Measurements from ENCODE around the gene TRPV2. TPM values are rescaled to one million over a fixed set of nuclear protein-coding genes. Genes with fewer than 3 reads are reported as not detected.

The TRPV2 gene
- total and polyA plus RNA-seq, 2 of the 4 experiments (the other 2 are of a cell fraction): 30.8 to 32.8 TPM

GRCh38 chr17:16428098-16428882, 12.9 kb downstream of the TRPV2 start:
- no peaks in the 10 kb centered on the region for H3K9me3 ChIP-seq (ENCODE audit: control insufficient read depth, insufficient read depth, low read length)
- peaks cover 6% of the 10 kb centered on the region for H3K4me1 ChIP-seq (ENCODE audit: control insufficient read depth, insufficient read depth, low read length)
- ChIA-PET CTCF (interaction anchor here (1.8 to 2.1 kb wide), 2 partner anchors 9 to 10 kb away, joined by 4 to 5 read pairs; no protein-coding TSS in a partner anchor), POLR2A (ENCODE audit: unreplicated experiment) (interaction anchor here (1.0 kb wide), 1 partner anchor 10 kb away, joined by 3 read pairs; no protein-coding TSS in a partner anchor)
- peak overlapping the region; percentile 77; the same call in 1 of the 2 replicates for H2BK20ac ChIP-seq (ENCODE audit: low read depth, low read length)
- BruUV-seq (replicated peaks): no TSS peak
- dilution Hi-C loops (cut with HindIII; ENCODE audit: low sequenced_read_pairs, unreplicated experiment): no loop called here
- H4K8ac ChIP-seq (ENCODE audit: low read depth in 2 of 2, low read length in 2 of 2): peak overlapping the region; percentile 27 to 97
- H4K91ac ChIP-seq (ENCODE audit: insufficient read depth, low read depth, low read length): peak overlapping the region; percentile 88
- peaks cover 6% of the 10 kb centered on the region; the same call in 1 of the 2 replicates for H3K9me1 ChIP-seq (ENCODE audit: insufficient read depth, low read length)
- H3K79me1 ChIP-seq (ENCODE audit: low read depth in 1 of 2, low read length in 2 of 2): peaks cover 0 to 24% of the 10 kb centered on the region in 2 experiments; a peak in 2 of 4 replicates
- 0% methylated on average over 1 of the region's 15 CpGs; no CpG with 5 or more reads in 1 of the 2 experiments for WGBS, 2 experiments (ENCODE audit: extremely low coverage in 2 of 2, insufficient read length in 1 of 2)
- H2BK120ac ChIP-seq (ENCODE audit: low read depth, low read length): peak overlapping the region; percentile 84
- ATAC-seq (ENCODE audit: low read depth) (peak; percentile 89), DNase-seq (peak; percentile 59)
- H3K23ac ChIP-seq (ENCODE audit: low read depth, low read length): no peak overlapping the region
- peak overlapping the region; percentile 79 for H2AK9ac ChIP-seq (replicated peaks; ENCODE audit: low read depth, low read length, poor library complexity)
- H3K18ac ChIP-seq (ENCODE audit: low read depth, low read length): 0 out of 2 replicates have a peak overlapping the region, but pooled peaks have one; percentile 50
- no peak overlapping the region for H3K4me3 ChIP-seq (ENCODE audit: insufficient read depth, low read depth, low read length)
- peak overlapping the region; percentile 51 for H2AK5ac ChIP-seq (ENCODE audit: low read depth, low read length)
- H3K27ac ChIP-seq (ENCODE audit: insufficient read depth, low read length): peak overlapping the region; percentile 24; the same call in 1 of the 2 replicates
- H3K4me2 ChIP-seq (ENCODE audit: low read depth, low read length): no peak overlapping the region
- peak overlapping the region; percentile 91 for H3K4ac ChIP-seq (ENCODE audit: low read depth, low read length)
- H4K5ac ChIP-seq (ENCODE audit: low read depth, low read length): peak overlapping the region; percentile 78
- H3K56ac ChIP-seq (ENCODE audit: extremely low read depth, insufficient read depth, low read length): no peak overlapping the region
- intact Hi-C loops (cut with micrococcal nuclease): no loop called here
- H3K9ac ChIP-seq (ENCODE audit: low read depth, low read length): no peak overlapping the region
- in situ Hi-C loops (cut with MboI; ENCODE audit: low sequenced_read_pairs): no loop called here
- H4K20me1 ChIP-seq (ENCODE audit: insufficient read depth, low read length): no peaks in the 10 kb centered on the region; the same call in 1 of the 2 replicates
- H3K27me3 ChIP-seq (ENCODE audit: control insufficient read depth, insufficient read depth, low read length): no peaks in the 10 kb centered on the region
- peak overlapping the region; percentile 20 for H2BK5ac ChIP-seq (ENCODE audit: low read depth, low read length, poor library complexity, severe bottlenecking)
- H2BK15ac ChIP-seq (ENCODE audit: low read depth, low read length): peak overlapping the region; percentile 91; the same call in 2 of the 3 replicates
- no peak overlapping the region; the same call in 1 of the 2 replicates for H3K14ac ChIP-seq (replicated peaks; ENCODE audit: low read depth, low read length)
- H2AFZ ChIP-seq (replicated peaks; ENCODE audit: low read length, poor library complexity): peak overlapping the region; percentile 90
- peak; percentile 57; the same call in 1 of the 2 replicates for TF ChIP-seq USF2 (IDR thresholded peaks at IDR 0.05; ENCODE audit: low read depth, low read length)
- TF ChIP-seq MXI1 (IDR thresholded peaks at IDR 0.05; ENCODE audit: borderline replicate concordance, low read depth, low read length): peak; percentile 45
- TF ChIP-seq, protein P1, sequence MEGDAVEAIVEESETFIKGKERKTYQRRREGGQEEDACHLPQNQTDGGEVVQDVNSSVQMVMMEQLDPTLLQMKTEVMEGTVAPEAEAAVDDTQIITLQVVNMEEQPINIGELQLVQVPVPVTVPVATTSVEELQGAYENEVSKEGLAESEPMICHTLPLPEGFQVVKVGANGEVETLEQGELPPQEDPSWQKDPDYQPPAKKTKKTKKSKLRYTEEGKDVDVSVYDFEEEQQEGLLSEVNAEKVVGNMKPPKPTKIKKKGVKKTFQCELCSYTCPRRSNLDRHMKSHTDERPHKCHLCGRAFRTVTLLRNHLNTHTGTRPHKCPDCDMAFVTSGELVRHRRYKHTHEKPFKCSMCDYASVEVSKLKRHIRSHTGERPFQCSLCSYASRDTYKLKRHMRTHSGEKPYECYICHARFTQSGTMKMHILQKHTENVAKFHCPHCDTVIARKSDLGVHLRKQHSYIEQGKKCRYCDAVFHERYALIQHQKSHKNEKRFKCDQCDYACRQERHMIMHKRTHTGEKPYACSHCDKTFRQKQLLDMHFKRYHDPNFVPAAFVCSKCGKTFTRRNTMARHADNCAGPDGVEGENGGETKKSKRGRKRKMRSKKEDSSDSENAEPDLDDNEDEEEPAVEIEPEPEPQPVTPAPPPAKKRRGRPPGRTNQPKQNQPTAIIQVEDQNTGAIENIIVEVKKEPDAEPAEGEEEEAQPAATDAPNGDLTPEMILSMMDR (conservative IDR thresholded peaks at IDR 0.05; ENCODE audit: low read depth, low read length): peak; percentile 63
- TF ChIP-seq POLR2A (IDR thresholded peaks at IDR 0.05; ENCODE audit: low read depth, low read length): no peak
- TF ChIP-seq SMC3 (IDR thresholded peaks at IDR 0.05; ENCODE audit: low read depth, low read length): peak; percentile 47
- peak; percentile 60 for TF ChIP-seq MAFK (IDR thresholded peaks at IDR 0.05; ENCODE audit: low read depth, low read length)
- no peak for TF ChIP-seq CEBPB (IDR thresholded peaks at IDR 0.05; ENCODE audit: low read depth, low read length)
- TF ChIP-seq NFE2L2 (IDR thresholded peaks at IDR 0.05; ENCODE audit: low read depth, low read length): no peak
- peak; percentile 55 for TF ChIP-seq RAD21 (IDR thresholded peaks at IDR 0.05; ENCODE audit: low read length)
- peaks cover 12% of the 10 kb centered on the region; the same call in 1 of the 2 replicates for H3K36me3 ChIP-seq (ENCODE audit: control insufficient read depth, insufficient read depth, low read length)

All from IMR-90 (cell line).